Chondrocyte (in vitro differentiated cells): Measurements from ENCODE around the gene ZNF710. TPM values are rescaled to one million over a fixed set of nuclear protein-coding genes. Genes with fewer than 3 reads are reported as not detected.
"Not testable (repeated sequence)": the region's sequence is repeated elsewhere in the genome, so short reads cannot be mapped to it uniquely, and the experiment has no call there.

ENCODE experiments used
- DNase-seq: peaks from one replicate; pipeline ENCODE4 v3.0.0; 2021; ENCODE audit warnings: mixed read lengths, low spot score
- H3K27ac Mint-ChIP-seq: one replicate; pipeline ENCODE4 v1.8.0; 2021; ENCODE audit warnings: mild to moderate bottlenecking, moderate library complexity, mixed read lengths; ENCODE audit not compliant: unreplicated experiment
- H3K27me3 Mint-ChIP-seq: 2 replicates; pipeline ENCODE4 v1.8.0; 2021; ENCODE audit warnings: low read depth, mixed read lengths
- H3K36me3 Mint-ChIP-seq: 2 replicates; pipeline ENCODE4 v1.8.0; 2021; ENCODE audit warnings: low read depth, mixed read lengths
- H3K4me1 Mint-ChIP-seq: 2 replicates; pipeline ENCODE4 v1.8.0; 2021; ENCODE audit warnings: low read depth, mild to moderate bottlenecking, mixed read lengths
- H3K4me3 Mint-ChIP-seq: one replicate; pipeline ENCODE4 v1.8.0; 2021; ENCODE audit warnings: mild to moderate bottlenecking, moderate library complexity, mixed read lengths; ENCODE audit not compliant: unreplicated experiment
- H3K9me3 Mint-ChIP-seq: 2 replicates; pipeline ENCODE4 v1.8.0; 2021; ENCODE audit warnings: low read depth, mixed read lengths
- long read RNA-seq: library from polyadenylated mRNA; stranded (forward); transcript quantifications from one replicate; pipeline ENCODE4 v2.0.0, GENCODE V29; 2021
- total RNA-seq: library from RNA; stranded (reverse); gene quantifications from 3 replicates; pipeline ENCODE4 v1.2.1, GENCODE V29; 2021
- TF ChIP-seq, protein P1 (sequence below): fragments of 200-600 bp; sonication (generic); IDR thresholded peaks from 2 replicates; pipeline ENCODE4 v1.5.0; 2021; ENCODE audit warnings: antibody characterized with exemption, mild to moderate bottlenecking, moderate library complexity

Gene ZNF710
- 6.7 to 14.4 TPM (median 12.9 TPM) in 3 replicates for total RNA-seq
- long read RNA-seq, full-length matches to known transcripts: 4 of 9 reads
- long read RNA-seq, partial matches to known transcripts: 3 of 9 reads
- long read RNA-seq, other reads (novel, unspliced or antisense): 2 of 9 reads

DNA sequence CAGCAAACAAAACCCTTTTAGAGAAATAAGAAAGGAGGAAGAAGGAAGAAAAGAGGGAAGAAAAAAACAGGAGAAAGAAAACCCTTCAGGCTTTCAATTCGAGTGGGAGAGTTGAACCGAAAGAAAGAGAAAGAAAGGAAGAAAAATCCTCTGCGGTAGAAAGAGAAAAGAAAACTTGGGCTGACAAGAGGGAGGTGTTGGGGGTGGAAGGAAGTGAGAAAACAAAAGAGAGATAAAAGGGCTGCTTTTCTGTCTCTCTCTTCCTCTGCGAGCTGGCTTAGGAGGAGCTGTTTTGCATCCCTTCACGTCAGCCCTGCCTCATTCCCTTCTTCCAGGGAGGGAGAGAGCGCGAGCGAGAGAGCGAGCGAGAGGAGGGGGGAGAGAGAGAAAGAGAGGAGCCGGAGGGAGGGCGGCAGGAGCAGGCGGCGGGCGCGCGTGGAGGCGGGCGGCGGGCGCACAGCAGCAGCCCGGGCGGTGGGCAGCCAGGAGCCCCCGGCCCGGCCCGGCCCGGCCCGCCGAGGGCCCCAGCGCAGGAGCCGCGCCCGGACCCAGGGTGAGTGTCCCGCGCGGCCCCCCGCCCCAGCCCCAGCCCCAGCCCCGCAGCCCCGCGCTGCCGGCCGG lies at the start of gene ZNF710:
ZNF710 (plus strand) TSS at position 263 of the 621 bp plus-strand sequence. CDS start 65,814 bp downstream, outside the sequence.
- DNase-seq: no peak
- no peaks in the 10 kb centered on the region for H3K9me3 Mint-ChIP-seq
- peak within 1 kb of the TSS; percentile 93 for H3K27ac Mint-ChIP-seq
- TF ChIP-seq, protein P1, sequence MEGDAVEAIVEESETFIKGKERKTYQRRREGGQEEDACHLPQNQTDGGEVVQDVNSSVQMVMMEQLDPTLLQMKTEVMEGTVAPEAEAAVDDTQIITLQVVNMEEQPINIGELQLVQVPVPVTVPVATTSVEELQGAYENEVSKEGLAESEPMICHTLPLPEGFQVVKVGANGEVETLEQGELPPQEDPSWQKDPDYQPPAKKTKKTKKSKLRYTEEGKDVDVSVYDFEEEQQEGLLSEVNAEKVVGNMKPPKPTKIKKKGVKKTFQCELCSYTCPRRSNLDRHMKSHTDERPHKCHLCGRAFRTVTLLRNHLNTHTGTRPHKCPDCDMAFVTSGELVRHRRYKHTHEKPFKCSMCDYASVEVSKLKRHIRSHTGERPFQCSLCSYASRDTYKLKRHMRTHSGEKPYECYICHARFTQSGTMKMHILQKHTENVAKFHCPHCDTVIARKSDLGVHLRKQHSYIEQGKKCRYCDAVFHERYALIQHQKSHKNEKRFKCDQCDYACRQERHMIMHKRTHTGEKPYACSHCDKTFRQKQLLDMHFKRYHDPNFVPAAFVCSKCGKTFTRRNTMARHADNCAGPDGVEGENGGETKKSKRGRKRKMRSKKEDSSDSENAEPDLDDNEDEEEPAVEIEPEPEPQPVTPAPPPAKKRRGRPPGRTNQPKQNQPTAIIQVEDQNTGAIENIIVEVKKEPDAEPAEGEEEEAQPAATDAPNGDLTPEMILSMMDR: no peak
- H3K4me1 Mint-ChIP-seq: peaks cover 30% of the 10 kb centered on the region
- H3K4me3 Mint-ChIP-seq: peak within 1 kb of the TSS; percentile 85
- no peaks in the 10 kb centered on the region for H3K36me3 Mint-ChIP-seq
- no peaks in the 10 kb centered on the region for H3K27me3 Mint-ChIP-seq

DNA sequence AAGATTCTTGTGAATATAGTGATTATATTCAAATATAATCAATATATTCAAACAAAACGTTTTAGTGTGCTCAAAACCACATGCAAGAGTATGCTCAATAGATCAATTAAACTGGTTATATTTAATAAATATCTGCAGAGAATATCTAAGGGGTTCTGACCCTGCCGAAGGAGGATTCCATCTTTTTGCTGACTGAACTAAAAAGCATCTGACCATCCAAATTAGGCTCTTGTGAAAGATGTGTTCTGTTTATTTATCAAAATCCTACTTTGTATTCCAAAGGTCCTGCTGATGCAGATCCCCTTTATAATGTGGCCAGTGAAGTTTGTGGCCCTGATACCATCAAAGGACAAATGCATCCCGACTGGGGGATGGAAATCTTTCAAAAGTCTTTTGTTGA lies 46.6 kb upstream of the ZNF710 start:
- Mint-ChIP-seq H3K27ac (no peak overlapping the region), H3K27me3 (no peaks in the 10 kb centered on the region)

GRCh38 chr15:89955449-89955998 lies 45.6 kb upstream of the ZNF710 start:
- H3K4me1 Mint-ChIP-seq, H3K36me3 Mint-ChIP-seq, DNase-seq, H3K4me3 Mint-ChIP-seq, H3K9me3 Mint-ChIP-seq, H3K27me3 Mint-ChIP-seq, H3K27ac Mint-ChIP-seq: not testable (repeated sequence)

More for the DNA sequence above, 46.6 kb upstream of the ZNF710 start:
- no peak overlapping the region for H3K4me3 Mint-ChIP-seq
- H3K36me3 Mint-ChIP-seq: no peaks in the 10 kb centered on the region
- H3K9me3 Mint-ChIP-seq: no peaks in the 10 kb centered on the region
- H3K4me1 Mint-ChIP-seq: peaks cover 3% of the 10 kb centered on the region
- DNase-seq: no peak
- TF ChIP-seq, protein P1: no peak

DNA sequence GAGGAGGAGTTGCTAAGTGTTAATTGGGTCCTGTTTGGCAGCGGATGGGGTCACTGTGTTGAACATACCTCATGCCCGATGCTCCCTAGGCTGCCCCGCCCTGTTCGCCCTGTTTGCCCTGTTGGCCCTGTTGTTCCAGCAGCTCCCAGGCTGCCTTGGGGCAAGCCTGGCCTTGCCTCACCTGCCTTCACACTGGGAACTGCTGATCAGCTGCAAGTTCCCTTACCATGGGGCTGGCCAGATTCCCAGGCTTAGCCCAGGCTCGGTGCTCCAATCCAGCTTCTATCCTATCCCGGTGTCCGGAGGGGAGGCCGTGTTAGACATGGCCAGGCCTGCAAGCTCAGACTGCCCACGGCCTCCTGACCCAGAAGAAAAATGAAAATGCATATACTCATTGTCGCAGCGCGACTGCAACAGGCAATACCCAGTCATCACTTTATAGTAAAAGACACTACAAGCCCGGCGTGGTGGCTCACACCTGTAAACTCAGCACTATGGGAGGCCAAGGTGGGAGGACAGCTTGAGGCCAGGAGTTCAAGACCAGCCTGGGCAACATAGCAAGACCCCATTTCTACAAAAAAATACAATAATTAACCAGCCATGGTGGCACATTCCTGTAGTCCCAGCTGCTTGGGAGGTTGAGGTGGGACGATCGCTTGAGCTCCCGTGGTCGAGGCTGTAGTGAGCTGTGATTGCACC lies 42.9 kb upstream of the ZNF710 start:
- peaks cover 3% of the 10 kb centered on the region for H3K4me1 Mint-ChIP-seq
- no peaks in the 10 kb centered on the region for H3K36me3 Mint-ChIP-seq
- no peak overlapping the region for H3K4me3 Mint-ChIP-seq
- no peak overlapping the region for H3K27ac Mint-ChIP-seq
- TF ChIP-seq, protein P1: no peak
- DNase-seq: peak; percentile 55
- H3K9me3 Mint-ChIP-seq: no peaks in the 10 kb centered on the region
- no peaks in the 10 kb centered on the region for H3K27me3 Mint-ChIP-seq

DNA sequence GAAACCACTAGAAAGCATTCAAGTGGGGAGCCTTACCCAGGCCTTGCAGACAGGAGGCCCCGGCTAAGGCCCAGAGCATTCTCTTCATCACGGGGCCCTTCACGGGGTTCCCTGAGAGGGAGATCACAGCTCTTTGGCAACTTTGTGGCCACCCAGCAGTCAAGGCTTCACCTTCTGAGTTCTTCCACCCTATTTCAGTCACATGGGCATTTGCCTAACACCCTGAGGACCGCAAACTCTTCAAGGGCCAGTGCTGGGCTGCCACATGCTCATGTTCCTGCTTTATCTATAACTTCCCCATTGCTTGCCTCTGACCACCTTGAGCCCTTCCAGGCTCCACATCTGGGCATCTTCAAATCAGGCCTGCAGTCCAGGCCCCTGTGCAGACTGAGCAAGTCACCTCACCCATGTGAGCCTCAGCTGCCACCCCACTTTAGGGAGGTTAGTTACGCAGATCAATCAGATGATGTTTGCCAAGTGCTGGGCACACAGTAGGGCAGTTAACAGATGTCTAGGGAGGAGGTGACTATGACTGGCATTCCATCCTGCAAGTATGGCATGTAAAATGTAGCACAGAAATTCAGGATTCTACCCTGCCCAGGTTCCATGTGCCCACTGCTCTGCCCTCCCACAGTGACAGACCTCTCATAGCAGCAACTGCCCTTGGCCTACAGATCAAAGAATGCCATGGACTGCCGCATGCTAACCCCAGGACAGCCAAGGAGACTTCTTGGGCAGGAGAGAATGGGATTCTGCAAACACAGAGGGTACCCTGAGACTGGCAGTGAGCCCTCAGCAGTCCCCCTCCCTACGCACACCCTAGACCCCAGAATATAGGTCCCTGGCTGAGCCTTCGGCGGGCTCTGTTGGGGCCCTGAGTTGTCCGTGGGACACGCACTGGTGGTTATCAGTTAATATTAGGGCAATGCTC lies 37.6 kb upstream of the ZNF710 start:
- no peak for DNase-seq
- Mint-ChIP-seq H3K27me3 (no peaks in the 10 kb centered on the region), H3K9me3 (no peaks in the 10 kb centered on the region), H3K4me1 (peaks cover 3% of the 10 kb centered on the region), H3K27ac (no peak overlapping the region), H3K4me3 (no peak overlapping the region), H3K36me3 (no peaks in the 10 kb centered on the region)
- TF ChIP-seq, protein P1: no peak
